Skeletal muscle satellite cell (primary cell): Measurements from ENCODE around the gene UNG.

Experiments
- H3K27me3 ChIP-seq: 2 replicates; pipeline ENCODE4 v1.7.0; 2013; ENCODE audit warnings: low read length; ENCODE audit not compliant: control insufficient read depth, insufficient read depth
- H3K36me3 ChIP-seq: 2 replicates; pipeline ENCODE4 v1.7.0; 2013; ENCODE audit warnings: mild to moderate bottlenecking, control low read depth, low read length; ENCODE audit not compliant: insufficient read depth
- H3K4me1 ChIP-seq: 2 replicates; pipeline ENCODE4 v1.7.0; 2013; ENCODE audit warnings: low read length; ENCODE audit not compliant: control insufficient read depth, insufficient read depth
- H3K4me2 ChIP-seq: 2 replicates; pipeline ENCODE4 v1.7.0; 2013; ENCODE audit warnings: mild to moderate bottlenecking, low read length
- H3K4me3 ChIP-seq: 2 replicates; pipeline ENCODE4 v1.7.0; 2013; ENCODE audit warnings: low read length
- H3K9ac ChIP-seq: 2 replicates; pipeline ENCODE4 v1.7.0; 2013; ENCODE audit warnings: mild to moderate bottlenecking, low read depth, low read length, moderate library complexity
- H3K9me3 ChIP-seq: replicated peaks from 2 replicates; pipeline ENCODE4 v1.7.0; 2013; ENCODE audit warnings: mild to moderate bottlenecking, control low read depth, low read length

UNG gene

DNA sequence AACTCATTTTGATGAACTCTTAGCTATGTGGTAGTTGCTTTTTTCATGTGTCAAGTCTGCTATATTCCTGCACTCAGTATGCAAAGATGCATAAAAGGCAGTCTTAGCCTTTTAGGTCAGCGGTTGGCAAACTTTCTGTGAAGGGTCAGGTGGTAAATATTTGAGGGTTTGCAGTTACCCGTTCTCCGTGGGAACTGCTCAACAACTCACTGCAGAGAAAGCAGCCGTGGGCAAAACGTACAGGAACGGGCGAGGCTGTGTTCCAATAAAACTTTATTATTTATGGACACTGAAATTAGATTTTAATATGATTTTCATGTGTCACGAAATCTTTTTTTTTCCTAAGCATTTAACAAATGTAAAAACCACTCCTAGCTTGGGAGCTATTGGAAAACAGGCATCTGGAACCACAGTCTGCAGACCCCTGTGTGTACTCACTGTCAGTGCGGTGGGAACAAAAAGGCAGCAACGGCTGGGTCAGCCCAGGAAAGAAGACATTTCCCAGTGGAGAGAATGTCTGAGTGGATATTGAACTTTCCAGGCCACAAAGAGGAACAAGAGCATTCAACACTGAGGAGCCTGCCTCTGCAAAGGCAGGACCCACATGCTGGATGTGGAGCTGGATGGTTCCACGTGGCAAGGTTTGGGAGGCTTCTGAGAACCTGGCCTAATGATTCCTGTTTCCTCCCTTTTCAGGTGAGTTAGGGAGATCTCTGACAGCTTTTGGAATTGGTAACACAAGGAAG, 15.5 kb downstream of the UNG start:
- no peak overlapping the region for H3K4me2 ChIP-seq
- H3K4me1 ChIP-seq = peaks cover 12% of the 10 kb centered on the region

DNA sequence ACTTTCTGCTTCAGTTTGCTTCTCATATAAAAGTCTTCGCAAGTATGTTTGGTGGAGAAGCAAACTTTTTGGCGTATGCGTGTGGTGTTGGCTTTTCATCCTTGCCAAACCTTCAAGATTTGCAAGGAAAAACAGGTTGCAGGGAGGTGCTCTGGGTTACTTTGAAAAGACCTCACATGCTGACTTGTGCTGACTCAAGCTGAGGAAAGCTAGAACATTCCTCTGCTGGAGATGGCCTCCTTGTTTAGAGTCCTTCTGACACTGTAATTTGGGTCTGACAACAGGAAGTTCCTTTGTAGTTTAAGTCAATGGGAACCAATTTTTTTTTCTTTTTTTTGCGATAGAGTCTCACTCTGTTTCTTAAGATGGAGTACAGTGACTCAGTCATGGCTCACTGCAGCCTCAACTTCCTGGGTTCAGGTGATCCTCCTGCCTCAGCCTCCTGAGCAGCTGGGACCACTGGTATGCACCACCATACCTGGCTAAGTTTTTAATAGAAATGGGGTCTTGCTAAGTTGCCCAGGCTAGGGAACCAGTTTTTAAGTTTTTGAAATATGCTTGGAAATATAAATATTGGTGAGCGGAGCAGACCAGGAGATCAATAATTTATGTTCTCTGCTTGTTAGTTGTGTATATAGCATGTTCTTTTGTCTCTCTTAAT, 16.4 kb downstream of the UNG start:
- H3K9ac ChIP-seq = no peak overlapping the region
- no peak overlapping the region for H3K4me2 ChIP-seq
- peaks cover 7% of the 10 kb centered on the region for H3K36me3 ChIP-seq
- no peaks in the 10 kb centered on the region for H3K9me3 ChIP-seq
- peaks cover 12% of the 10 kb centered on the region for H3K4me1 ChIP-seq
- H3K27me3 ChIP-seq = no peaks in the 10 kb centered on the region
- no peak overlapping the region for H3K4me3 ChIP-seq

More for the DNA sequence above, 15.5 kb downstream of the UNG start:
- no peaks in the 10 kb centered on the region for H3K27me3 ChIP-seq
- H3K9me3 ChIP-seq = no peaks in the 10 kb centered on the region
- no peak overlapping the region for H3K4me3 ChIP-seq
- peaks cover 7% of the 10 kb centered on the region for H3K36me3 ChIP-seq
- H3K9ac ChIP-seq = no peak overlapping the region

DNA sequence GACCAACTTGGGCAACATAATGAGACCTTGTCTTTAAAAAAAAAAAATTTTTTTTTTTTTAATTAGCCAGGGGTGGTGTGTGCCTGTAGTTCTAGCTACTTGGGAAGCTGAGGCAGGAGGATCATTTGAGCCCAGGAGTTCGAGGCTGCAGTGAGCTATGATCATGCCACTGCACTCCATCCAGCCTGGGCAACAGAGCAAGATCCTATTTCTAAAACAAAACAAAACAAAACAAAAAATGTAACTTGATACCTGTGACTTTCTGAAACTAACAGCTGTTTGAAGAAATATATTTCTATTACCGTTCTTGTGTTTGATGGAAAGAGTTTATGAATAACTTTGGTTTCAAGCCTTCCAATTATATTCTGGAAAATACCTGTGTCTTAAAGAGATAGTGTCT, 17.2 kb downstream of the UNG start:
- Histone ChIP-seq H3K4me1 (peaks cover 12% of the 10 kb centered on the region), H3K4me3 (no peak overlapping the region), H3K27me3 (no peaks in the 10 kb centered on the region), H3K9ac (no peak overlapping the region), H3K4me2 (no peak overlapping the region), H3K36me3 (peaks cover 7% of the 10 kb centered on the region), H3K9me3 (no peaks in the 10 kb centered on the region)

DNA sequence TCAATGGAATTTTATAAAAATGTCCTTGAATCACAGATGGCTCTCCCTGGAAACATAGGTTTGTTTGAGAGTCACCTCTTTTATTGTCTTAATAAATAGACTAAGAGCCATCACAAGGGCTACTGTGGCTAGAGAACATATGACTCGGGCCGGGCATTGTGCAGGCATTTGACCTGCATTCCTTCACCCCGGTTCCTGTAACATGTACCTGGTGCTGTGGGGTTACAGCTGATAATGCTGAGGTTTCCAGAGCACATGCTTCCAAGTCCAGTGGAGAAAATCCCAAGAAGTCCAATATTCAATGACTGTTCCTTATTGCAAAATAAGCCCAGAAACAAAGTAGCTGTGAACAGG, 18.0 kb downstream of the UNG start:
- Histone ChIP-seq H3K9me3 (no peaks in the 10 kb centered on the region), H3K4me2 (no peak overlapping the region), H3K4me3 (no peak overlapping the region), H3K27me3 (no peaks in the 10 kb centered on the region), H3K36me3 (no peaks in the 10 kb centered on the region), H3K9ac (no peak overlapping the region), H3K4me1 (peaks cover 12% of the 10 kb centered on the region)

DNA sequence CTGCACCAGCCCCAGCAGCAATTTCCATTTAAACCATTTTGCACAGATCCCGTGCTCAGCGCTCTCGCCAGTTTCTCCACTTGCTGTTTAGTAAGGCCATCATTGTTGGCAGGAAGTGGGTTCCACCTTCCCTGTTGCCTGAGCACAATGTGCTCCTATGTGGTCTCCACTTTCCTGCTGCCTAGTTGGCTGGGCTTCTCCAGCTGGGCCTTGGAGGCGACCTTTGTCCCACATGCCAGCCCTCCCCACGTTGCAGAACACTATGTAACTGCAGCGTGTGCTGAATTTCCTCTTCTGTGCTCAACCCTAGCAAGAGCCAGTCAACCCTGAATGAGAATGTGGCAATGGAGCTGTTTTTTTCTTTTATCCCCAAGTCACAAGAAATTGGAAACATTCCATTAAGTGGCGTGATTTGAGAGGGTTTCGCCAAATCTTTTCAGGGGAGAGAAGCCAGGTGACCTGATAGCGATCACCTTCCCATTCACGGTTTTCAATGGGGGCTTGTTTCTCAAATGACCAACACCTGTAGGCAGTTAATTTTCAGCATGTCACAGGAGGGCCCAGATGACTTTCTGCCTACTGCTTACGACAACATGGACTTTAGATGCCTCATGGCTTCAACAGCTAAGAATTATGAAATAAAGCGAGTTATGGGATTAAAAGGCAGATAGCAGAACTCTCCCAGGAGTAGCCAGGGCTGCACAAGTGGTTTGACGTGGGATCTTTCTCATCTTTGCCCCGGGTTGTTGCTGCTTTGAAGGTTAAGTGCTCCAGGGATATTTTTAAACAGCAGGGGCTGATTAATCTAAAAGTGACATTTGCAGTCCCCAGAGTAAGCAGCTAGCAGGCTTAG, 18.6 kb downstream of the UNG start, which contains the start of gene ACACB:
Gene ACACB, plus strand, starts transcription at position 830 of the 853 bp plus-strand sequence. CDS start 22,819 bp downstream, outside the sequence.
- Histone ChIP-seq H3K9ac (no peak within 1 kb of the TSS), H3K36me3 (no peaks in the 10 kb centered on the region), H3K27me3 (no peaks in the 10 kb centered on the region), H3K9me3 (no peaks in the 10 kb centered on the region), H3K4me3 (no peak within 1 kb of the TSS), H3K4me1 (peaks cover 12% of the 10 kb centered on the region), H3K4me2 (no peak within 1 kb of the TSS)

DNA sequence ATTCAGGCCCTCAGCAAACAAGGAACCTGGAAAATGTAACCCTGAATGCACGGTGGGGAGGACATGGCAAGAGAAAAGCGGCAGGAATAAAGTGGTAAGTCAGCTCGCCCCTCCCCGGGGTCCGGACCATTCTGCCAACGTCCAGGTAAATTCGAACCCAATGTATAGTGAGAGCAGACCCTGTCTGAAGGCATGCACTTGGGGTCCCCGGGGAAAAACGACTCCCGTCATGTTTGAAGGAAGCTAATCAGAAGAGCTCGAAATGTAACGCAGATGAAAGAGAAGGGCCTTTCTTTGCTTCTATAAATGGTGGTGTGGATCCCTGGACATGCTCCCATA, 19.2 kb downstream of the UNG start:
- Histone ChIP-seq H3K4me1 (peaks cover 9% of the 10 kb centered on the region), H3K4me2 (no peak overlapping the region), H3K4me3 (no peak overlapping the region), H3K9ac (no peak overlapping the region), H3K27me3 (no peaks in the 10 kb centered on the region), H3K36me3 (no peaks in the 10 kb centered on the region), H3K9me3 (no peaks in the 10 kb centered on the region)

DNA sequence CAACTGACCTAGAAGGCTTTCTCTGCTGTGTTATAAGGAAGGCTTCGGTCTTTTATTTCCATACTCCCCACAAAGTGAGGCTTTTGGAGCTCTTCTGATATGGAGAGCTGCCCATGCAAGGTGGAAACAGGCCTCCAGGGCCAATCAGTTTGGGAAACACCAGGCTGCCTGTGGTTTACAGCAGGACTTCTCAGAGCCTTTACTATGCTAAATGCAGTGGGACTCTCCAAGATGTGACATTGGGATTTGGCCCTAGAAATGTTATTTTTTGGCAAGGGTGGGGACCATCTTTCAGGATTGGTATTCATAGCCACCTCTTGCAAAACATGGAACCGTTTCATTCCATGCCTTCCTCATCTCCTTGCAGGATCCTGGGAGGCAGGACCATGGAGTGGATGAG, 22.7 kb downstream of the UNG start:
- no peaks in the 10 kb centered on the region for H3K9me3 ChIP-seq
- H3K4me2 ChIP-seq = no peak overlapping the region
- H3K27me3 ChIP-seq = no peaks in the 10 kb centered on the region
- H3K36me3 ChIP-seq = no peaks in the 10 kb centered on the region
- H3K4me1 ChIP-seq = peaks cover 6% of the 10 kb centered on the region
- H3K4me3 ChIP-seq = no peak overlapping the region
- H3K9ac ChIP-seq = no peak overlapping the region

- Histone ChIP-seq H3K27me3 (no peaks in the 10 kb centered on the region), H3K9ac (no peak overlapping the region), H3K9me3 (no peaks in the 10 kb centered on the region), H3K4me3 (no peak overlapping the region), H3K36me3 (no peaks in the 10 kb centered on the region), H3K4me1 (peaks cover 5% of the 10 kb centered on the region), H3K4me2 (no peak overlapping the region)
Measured at GRCh38 chr12:109120557-109120956, 23.2 kb downstream of the UNG start.

DNA sequence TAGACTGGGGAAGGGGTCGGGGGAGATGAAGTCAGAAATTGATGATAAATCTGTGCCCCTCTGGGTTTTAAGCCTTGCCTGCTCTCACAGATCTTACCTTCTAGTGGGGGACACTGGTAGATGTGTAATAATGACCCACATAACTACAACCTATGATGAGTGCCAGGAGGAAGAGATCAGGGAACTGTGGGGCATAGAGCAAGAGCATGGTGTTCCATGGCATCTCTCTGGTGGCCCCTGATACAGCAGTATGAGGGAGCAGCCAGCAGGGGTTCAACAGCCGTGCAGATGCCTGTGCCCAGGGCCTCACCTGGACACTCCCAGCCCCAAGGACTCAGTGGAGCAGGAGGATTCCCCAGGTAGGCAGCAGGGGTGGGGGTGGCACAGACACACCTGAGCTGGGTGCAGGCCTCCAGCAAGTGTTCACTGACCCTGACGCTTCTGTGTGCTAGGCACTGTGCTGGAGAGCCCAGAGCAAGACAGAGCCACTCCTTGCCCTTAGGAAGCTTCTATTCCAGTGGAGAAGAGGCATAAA, 24.0 kb downstream of the UNG start:
- peaks cover 3% of the 10 kb centered on the region for H3K27me3 ChIP-seq
- H3K4me2 ChIP-seq = no peak overlapping the region
- H3K9ac ChIP-seq = no peak overlapping the region
- no peaks in the 10 kb centered on the region for H3K4me1 ChIP-seq
- no peak overlapping the region for H3K4me3 ChIP-seq
- no peaks in the 10 kb centered on the region for H3K9me3 ChIP-seq
- no peaks in the 10 kb centered on the region for H3K36me3 ChIP-seq

- Histone ChIP-seq H3K4me2 (no peak overlapping the region), H3K9me3 (no peaks in the 10 kb centered on the region)
Measured at GRCh38 chr12:109124878-109125648, 27.7 kb downstream of the UNG start.

GRCh38 chr12:109125791-109126190, 28.4 kb downstream of the UNG start:
- H3K9me3 ChIP-seq = no peaks in the 10 kb centered on the region
- H3K4me1 ChIP-seq = peaks cover 2% of the 10 kb centered on the region
- no peaks in the 10 kb centered on the region for H3K36me3 ChIP-seq
- H3K9ac ChIP-seq = no peak overlapping the region
- no peak overlapping the region for H3K4me3 ChIP-seq
- H3K27me3 ChIP-seq = peaks cover 11% of the 10 kb centered on the region
- no peak overlapping the region for H3K4me2 ChIP-seq

More at GRCh38 chr12:109124878-109125648, 27.7 kb downstream of the UNG start:
- no peak overlapping the region for H3K4me3 ChIP-seq
- no peak overlapping the region for H3K9ac ChIP-seq
- no peaks in the 10 kb centered on the region for H3K4me1 ChIP-seq
- no peaks in the 10 kb centered on the region for H3K36me3 ChIP-seq
- H3K27me3 ChIP-seq = peaks cover 7% of the 10 kb centered on the region
